ENCODE measurements around the gene TNFRSF1A. TPM values are rescaled to one million over a fixed set of nuclear protein-coding genes. Genes with fewer than 3 reads are reported as not detected.
A peak's percentile ranks its signal among the peaks of the same experiment; 100 is the strongest.

The TNFRSF1A gene
- total RNA-seq, 4 donors from 2014 or later: 279 to 689 (median 317) TPM

GRCh38 chr12:6280053-6280469, 61.8 kb downstream of the TNFRSF1A start:
- no peak for DNase-seq (ENCODE audit: low spot score)
- no peak for TF ChIP-seq CTCF (IDR thresholded peaks at IDR 0.05)

GRCh38 chr12:6279631-6280030, 62.2 kb downstream of the TNFRSF1A start:
- no peak for DNase-seq (ENCODE audit: low spot score)
- TF ChIP-seq CTCF (IDR thresholded peaks at IDR 0.05): no peak

More at GRCh38 chr12:6280053-6280469, 61.8 kb downstream of the TNFRSF1A start:
- peak; percentile 73 for ATAC-seq (ENCODE audit: low FRiP score)

GRCh38 chr12:6279256-6279628, 62.6 kb downstream of the TNFRSF1A start:
- no peak for TF ChIP-seq CTCF (IDR thresholded peaks at IDR 0.05)
- DNase-seq (ENCODE audit: low spot score) (no peak), ATAC-seq (ENCODE audit: low FRiP score) (no peak)

More at GRCh38 chr12:6279631-6280030, 62.2 kb downstream of the TNFRSF1A start:
- ATAC-seq (ENCODE audit: low FRiP score): no peak

Small RNA genes lying within 50 kb of the gene (small RNA-seq; reads per million reads assigned to genes)
- gene RN7SL391P: not detected

Other genes starting within 250 kb of the TNFRSF1A start
- gene VWF, start 217.4 kb downstream of the TNFRSF1A start, total RNA-seq: 1,000 to 10,000 TPM in 1 of 4 donors, 100 to 1,000 TPM in 2, 10 to 100 TPM in 1; 78.4 to 1,203 (median 422) TPM
- gene CD9, start 141.7 kb downstream of the TNFRSF1A start, total RNA-seq: 100 to 1,000 TPM in 2 of 4 donors, 10 to 100 TPM in 2; 68.3 to 181 (median 119) TPM
- 10 to 100 TPM; 10.1 to 77.1 (median 13.8) TPM for gene PLEKHG6, start 31.4 kb downstream of the TNFRSF1A start, total RNA-seq
- 10 to 100 TPM in 3 of 4 donors, 1 to 10 TPM in 1; 1.9 to 29.0 (median 15.7) TPM for gene SCNN1A, start 33.5 kb upstream of the TNFRSF1A start, total RNA-seq
- 100 to 1,000 TPM in 3 of 4 donors, 10 to 100 TPM in 1; 99.9 to 171 (median 142) TPM for gene LTBR, start 42.1 kb upstream of the TNFRSF1A start, total RNA-seq
- under 1 TPM in 3 of 4 donors, not detected in 1; 0.50 to 0.96 (median 0.65) TPM for gene CD27, start 102.9 kb upstream of the TNFRSF1A start, total RNA-seq
- 10 to 100 TPM; 16.3 to 26.0 (median 18.5) TPM for gene TAPBPL, start 110.0 kb upstream of the TNFRSF1A start, total RNA-seq
- 1 to 10 TPM; 4.2 to 9.6 (median 6.2) TPM for gene VAMP1, start 128.6 kb upstream of the TNFRSF1A start, total RNA-seq
- 100 to 1,000 TPM in 1 of 4 donors, 10 to 100 TPM in 3; 44.1 to 118 (median 67.8) TPM for gene MRPL51, start 151.2 kb upstream of the TNFRSF1A start, total RNA-seq
- gene NCAPD2, start 152.0 kb upstream of the TNFRSF1A start, total RNA-seq: 10 to 100 TPM; 10.6 to 36.3 (median 20.7) TPM
- 1,000 to 10,000 TPM; 1,060 to 2,185 (median 1,462) TPM for gene GAPDH, start 192.4 kb upstream of the TNFRSF1A start, total RNA-seq
- 10 to 100 TPM; 15.5 to 50.0 (median 18.4) TPM for gene IFFO1, start 214.0 kb upstream of the TNFRSF1A start, total RNA-seq
- 100 to 1,000 TPM in 1 of 4 donors, 10 to 100 TPM in 3; 26.2 to 153 (median 45.0) TPM for gene NOP2, start 226.2 kb upstream of the TNFRSF1A start, total RNA-seq